Activated CD4-positive, alpha-beta T cell treated with anti-CD3 and anti-CD28 coated beads for 4 hours (primary cell): ENCODE measurements around the gene MRPL24.
A peak's percentile ranks its signal among the peaks of the same experiment; 100 is the strongest.
"Not testable (repeated sequence)": the region's sequence is repeated elsewhere in the genome, so short reads cannot be mapped to it uniquely, and the experiment has no call there.

ENCODE experiments used
- DNase-seq, 2 donors: peaks; one replicate each; pipeline ENCODE4 v3.0.0-alpha.2; 2020

The MRPL24 gene

GRCh38 chr1:156740741-156741480 lies at the start of gene MRPL24:
Gene MRPL24, minus strand, starts transcription at chr1:156741088. Its CDS starts 2,384 bp downstream, at chr1:156738704.
- peak; percentile 94 to 96 for DNase-seq

GRCh38 chr1:156789621-156790318 lies 48.9 kb upstream of the MRPL24 start:
- DNase-seq: no peak

GRCh38 chr1:156788136-156788535 lies 47.2 kb upstream of the MRPL24 start:
- DNase-seq: no peak

- DNase-seq: no peak
Measured at GRCh38 chr1:156786640-156787039, 45.8 kb upstream of the MRPL24 start.

GRCh38 chr1:156785458-156785857 lies 44.6 kb upstream of the MRPL24 start:
- no peak for DNase-seq

- no peak for DNase-seq
Measured at GRCh38 chr1:156781585-156782186, 40.8 kb upstream of the MRPL24 start.

- no peak for DNase-seq
Measured at GRCh38 chr1:156777573-156777972, 36.7 kb upstream of the MRPL24 start.

GRCh38 chr1:156776942-156777341 lies 36.1 kb upstream of the MRPL24 start:
- DNase-seq: no peak

GRCh38 chr1:156775799-156776198 lies 34.9 kb upstream of the MRPL24 start:
- no peak for DNase-seq

GRCh38 chr1:156773607-156774006 lies 32.7 kb upstream of the MRPL24 start:
- DNase-seq: no peak

GRCh38 chr1:156772728-156773497 lies 32.0 kb upstream of the MRPL24 start:
- DNase-seq: no peak

GRCh38 chr1:156772222-156772621 lies 31.3 kb upstream of the MRPL24 start:
- no peak for DNase-seq

GRCh38 chr1:156768610-156769295 lies 27.9 kb upstream of the MRPL24 start:
- no peak for DNase-seq

- DNase-seq: peak in 1 of 2 donors; percentile 45
Measured at GRCh38 chr1:156767879-156768604, 27.2 kb upstream of the MRPL24 start.

- peak; percentile 95 to 96 for DNase-seq
Measured at GRCh38 chr1:156767101-156767878, 26.4 kb upstream of the MRPL24 start, which contains the start of gene PRCC. Gene PRCC, plus strand, starts transcription at chr1:156767535. Its CDS starts 237 bp downstream, at chr1:156767772.

GRCh38 chr1:156766298-156767100 lies 25.6 kb upstream of the MRPL24 start:
- DNase-seq: no peak

GRCh38 chr1:156765666-156766065 lies 24.8 kb upstream of the MRPL24 start:
- no peak for DNase-seq

GRCh38 chr1:156765136-156765535 lies 24.2 kb upstream of the MRPL24 start:
- DNase-seq: not testable (repeated sequence)

GRCh38 chr1:156760796-156761104 lies 19.9 kb upstream of the MRPL24 start:
- DNase-seq: no peak
